ENCODE data around the gene DGLUCY. TPM values are rescaled to one million over a fixed set of nuclear protein-coding genes. Genes with fewer than 3 reads are reported as not detected.

Gene DGLUCY
- total and polyA plus RNA-seq, 4 donors, result 17.9 to 58.1 (median 24.9) TPM

- WGBS, result 79% methylated on average over 2 of the region's 2 CpGs
- peak overlapping the region in 1 of 2 donors; percentile 25 for H3K27ac ChIP-seq (ENCODE audit: low read depth in 1 of 2, low read length in 2 of 2)
These were observed 118.2 kb downstream of the DGLUCY start for GRCh38 chr14:91232052-91232451.

GRCh38 chr14:91232603-91233002, 118.7 kb downstream of the DGLUCY start:
- H3K9me3 ChIP-seq (ENCODE audit: control insufficient read depth in 4 of 4, low read length in 3 of 4), result peaks cover 0 to 5% (median 2%) of the 10 kb centered on the region in 4 donors
- peak overlapping the region in 1 of 2 donors; percentile 25 for H3K27ac ChIP-seq (ENCODE audit: low read depth in 1 of 2, low read length in 2 of 2)
- H3K4me3 ChIP-seq (ENCODE audit: low read depth in 1 of 3, low read length in 3 of 3), result no peak overlapping the region
- H3K9ac ChIP-seq (ENCODE audit: low read depth in 1 of 2, low read length in 2 of 2), result no peak overlapping the region
- no peak for TF ChIP-seq HNF4G (IDR thresholded peaks at IDR 0.05)
- no peak for TF ChIP-seq GABPA (IDR thresholded peaks at IDR 0.05 in 1 of 2, conservative IDR thresholded peaks at IDR 0.05 in 1 of 2)
- no peak for TF ChIP-seq NR2F2 (IDR thresholded peaks at IDR 0.05)
- no peak for TF ChIP-seq ZBTB33 (IDR thresholded peaks at IDR 0.05)
- no peak for TF ChIP-seq CTCF (IDR thresholded peaks at IDR 0.05; ENCODE audit: low read depth, low read length, missing input control)
- no peak for TF ChIP-seq JUND (IDR thresholded peaks at IDR 0.05)
- TF ChIP-seq HNF4A (conservative IDR thresholded peaks at IDR 0.05), result no peak
- TF ChIP-seq FOXA1 (IDR thresholded peaks at IDR 0.05), result no peak
- no peaks in the 10 kb centered on the region for H3K4me1 ChIP-seq (ENCODE audit: control insufficient read depth in 4 of 4, insufficient read depth in 4 of 4, low read length in 3 of 4)
- DNase-seq (ENCODE audit: low spot score), result no peak
- no peaks in the 10 kb centered on the region for H3K27me3 ChIP-seq (ENCODE audit: control insufficient read depth in 4 of 4, insufficient read depth in 4 of 4, low read length in 3 of 4)
- WGBS, result 73% methylated on average over 2 of the region's 2 CpGs
- H3K36me3 ChIP-seq (ENCODE audit: control insufficient read depth in 4 of 4, insufficient read depth in 3 of 4, low read depth in 1 of 4, low read length in 3 of 4), result peaks cover 0 to 9% (median 0%) of the 10 kb centered on the region in 4 donors

More at GRCh38 chr14:91232052-91232451, 118.2 kb downstream of the DGLUCY start:
- no peak overlapping the region for H3K4me3 ChIP-seq (ENCODE audit: low read depth in 1 of 3, low read length in 3 of 3)
- no peaks in the 10 kb centered on the region for H3K4me1 ChIP-seq (ENCODE audit: control insufficient read depth in 4 of 4, insufficient read depth in 4 of 4, low read length in 3 of 4)
- no peaks in the 10 kb centered on the region for H3K27me3 ChIP-seq (ENCODE audit: control insufficient read depth in 4 of 4, insufficient read depth in 4 of 4, low read length in 3 of 4)
- no peak overlapping the region for H3K9ac ChIP-seq (ENCODE audit: low read depth in 1 of 2, low read length in 2 of 2)
- no peak for DNase-seq (ENCODE audit: low spot score)
- peaks cover 0 to 9% (median under 1%) of the 10 kb centered on the region in 4 donors for H3K36me3 ChIP-seq (ENCODE audit: control insufficient read depth in 4 of 4, insufficient read depth in 3 of 4, low read depth in 1 of 4, low read length in 3 of 4)
- peaks cover 0 to 5% (median 2%) of the 10 kb centered on the region in 4 donors for H3K9me3 ChIP-seq (ENCODE audit: control insufficient read depth in 4 of 4, low read length in 3 of 4)
- no peak for TF ChIP-seq SP1 (IDR thresholded peaks at IDR 0.05)
- TF ChIP-seq MAX (IDR thresholded peaks at IDR 0.05), result no peak

- Histone ChIP-seq H3K36me3 (ENCODE audit: control insufficient read depth in 4 of 4, insufficient read depth in 3 of 4, low read depth in 1 of 4, low read length in 3 of 4) (peaks cover 0 to 4% (median 0%) of the 10 kb centered on the region in 4 donors), H3K9ac (ENCODE audit: low read depth in 1 of 2, low read length in 2 of 2) (no peak overlapping the region), H3K9me3 (ENCODE audit: control insufficient read depth in 4 of 4, low read length in 3 of 4) (peaks cover 0 to 5% (median 2%) of the 10 kb centered on the region in 4 donors), H3K4me1 (ENCODE audit: control insufficient read depth in 4 of 4, insufficient read depth in 4 of 4, low read length in 3 of 4) (no peaks in the 10 kb centered on the region), H3K27me3 (ENCODE audit: control insufficient read depth in 4 of 4, insufficient read depth in 4 of 4, low read length in 3 of 4) (no peaks in the 10 kb centered on the region), H3K27ac (ENCODE audit: low read depth in 1 of 2, low read length in 2 of 2) (no peak overlapping the region), H3K4me3 (ENCODE audit: low read depth in 1 of 3, low read length in 3 of 3) (no peak overlapping the region)
- no peak for DNase-seq (ENCODE audit: low spot score)
- TF ChIP-seq FOXA1 (IDR thresholded peaks at IDR 0.05), result no peak
- no peak for TF ChIP-seq NR2F2 (IDR thresholded peaks at IDR 0.05)
- no peak for TF ChIP-seq RAD21 (IDR thresholded peaks at IDR 0.05)
- TF ChIP-seq HNF4G (IDR thresholded peaks at IDR 0.05), result no peak
- no peak for TF ChIP-seq TAF1 (conservative IDR thresholded peaks at IDR 0.05)
- TF ChIP-seq SP1 (IDR thresholded peaks at IDR 0.05), result no peak
- TF ChIP-seq REST (IDR thresholded peaks at IDR 0.05), result no peak
- no peak for TF ChIP-seq ATF3 (IDR thresholded peaks at IDR 0.05)
- TF ChIP-seq GABPA (IDR thresholded peaks at IDR 0.05 in 1 of 2, conservative IDR thresholded peaks at IDR 0.05 in 1 of 2), result no peak
- no peak for TF ChIP-seq EGR1 (IDR thresholded peaks at IDR 0.05; ENCODE audit: low read depth in 2 of 2)
- no peak for TF ChIP-seq RXRA (IDR thresholded peaks at IDR 0.05)
- TF ChIP-seq FOXA2 (IDR thresholded peaks at IDR 0.05), result no peak
- no peak for TF ChIP-seq YY1 (IDR thresholded peaks at IDR 0.05)
- TF ChIP-seq MAX (IDR thresholded peaks at IDR 0.05), result no peak
- 93% methylated on average over 63 of the region's 63 CpGs for WGBS
These were observed 120.3 kb downstream of the DGLUCY start for GRCh38 chr14:91233936-91234790.

All from liver (tissue), 9 donors.